Loucy (cell line): ENCODE data around the gene FBXL14.

ENCODE experiments used
- H2AFZ ChIP-seq: fragments of 200-600 bp; sonication (generic); 2 replicates; pipeline ENCODE4 v1.6.0; 2016; ENCODE audit warnings: antibody characterized with exemption, mild to moderate bottlenecking, low read length, moderate library complexity
- H3F3A ChIP-seq: fragments of 200-600 bp; 2 replicates; pipeline ENCODE4 v1.6.0; 2016; ENCODE audit warnings: antibody characterized with exemption, low read depth, mild to moderate bottlenecking
- H3K27me3 ChIP-seq: fragments of 200-600 bp; sonication (generic); 2 replicates; pipeline ENCODE4 v1.6.1; 2014; ENCODE audit warnings: low read length, mild to moderate bottlenecking; ENCODE audit not compliant: insufficient read depth, poor library complexity, severe bottlenecking
- H3K36me3 ChIP-seq: fragments of 200-600 bp; sonication (generic); 2 replicates; pipeline ENCODE4 v1.6.1; 2016; ENCODE audit warnings: low read length; ENCODE audit not compliant: insufficient read depth
- H3K4me1 ChIP-seq: fragments of 200-600 bp; sonication (generic); 2 replicates; pipeline ENCODE4 v1.5.1; 2014; ENCODE audit warnings: low read length, mild to moderate bottlenecking; ENCODE audit not compliant: insufficient read depth, poor library complexity, severe bottlenecking
- H3K4me2 ChIP-seq: fragments of 200-600 bp; sonication (generic); 2 replicates; pipeline ENCODE4 v1.6.0; 2014; ENCODE audit warnings: antibody characterized with exemption, low read length, low read depth, mild to moderate bottlenecking; ENCODE audit not compliant: poor library complexity, severe bottlenecking
- H3K4me3 ChIP-seq: fragments of 200-600 bp; sonication (generic); 2 replicates; pipeline ENCODE4 v1.5.1; 2014; ENCODE audit warnings: low read length, mild to moderate bottlenecking, mixed read lengths; ENCODE audit not compliant: poor library complexity, severe bottlenecking
- H3K79me2 ChIP-seq: fragments of 200-600 bp; sonication (generic); 2 replicates; pipeline ENCODE4 v1.6.1; 2014; ENCODE audit warnings: low read length; ENCODE audit not compliant: insufficient read depth
- H3K9ac ChIP-seq: fragments of 200-600 bp; sonication (generic); 2 replicates; pipeline ENCODE4 v1.6.0; 2014; ENCODE audit warnings: mild to moderate bottlenecking, low read depth, low read length, moderate library complexity; ENCODE audit not compliant: poor library complexity, severe bottlenecking
- H3K9me2 ChIP-seq: fragments of 200-600 bp; sonication (generic); replicated peaks from 2 replicates; pipeline ENCODE4 v1.6.1; 2016; ENCODE audit warnings: low read depth, low read length, mixed read lengths
- H3K9me3 ChIP-seq: fragments of 200-600 bp; sonication (generic); 2 replicates; pipeline ENCODE4 v1.6.1; 2014; ENCODE audit warnings: mild to moderate bottlenecking, antibody characterized with exemption, low read length, low read depth; ENCODE audit not compliant: insufficient read depth
- H4K20me1 ChIP-seq: fragments of 200-600 bp; sonication (generic); 2 replicates; pipeline ENCODE4 v1.6.0; 2014; ENCODE audit warnings: antibody characterized with exemption, low read length, mild to moderate bottlenecking; ENCODE audit not compliant: insufficient read depth, poor library complexity, severe bottlenecking
- CTCF ChIP-seq: fragments of 200-600 bp; sonication (generic); conservative IDR thresholded peaks from 2 replicates; pipeline ENCODE4 v1.5.1; 2014; ENCODE audit warnings: mild to moderate bottlenecking, antibody characterized with exemption, low read length
- EZH2phosphoT487 ChIP-seq: fragments of 200-600 bp; IDR thresholded peaks from 2 replicates; pipeline ENCODE4 v1.6.1; 2018; ENCODE audit warnings: antibody characterized with exemption, mild to moderate bottlenecking, moderate library complexity, borderline replicate concordance

FBXL14 gene

GRCh38 chr12:1551496-1551895, 42.9 kb downstream of the FBXL14 start:
- Histone ChIP-seq H3K9me3 (no peaks in the 10 kb centered on the region), H3K79me2 (no peaks in the 10 kb centered on the region), H4K20me1 (no peaks in the 10 kb centered on the region), H3K36me3 (no peaks in the 10 kb centered on the region), H3F3A (no peaks in the 10 kb centered on the region), H3K9me2 (no peaks in the 10 kb centered on the region), H3K4me2 (no peak overlapping the region), H2AFZ (no peak overlapping the region), H3K27me3 (peaks cover 3% of the 10 kb centered on the region), H3K4me3 (no peak overlapping the region), H3K4me1 (no peaks in the 10 kb centered on the region), H3K9ac (no peak overlapping the region)
- TF ChIP-seq CTCF (no peak), EZH2phosphoT487 (no peak)

- H3K4me2 ChIP-seq = no peak overlapping the region
- no peaks in the 10 kb centered on the region for H3K9me3 ChIP-seq
- no peaks in the 10 kb centered on the region for H3K4me1 ChIP-seq
- no peak overlapping the region for H3K9ac ChIP-seq
- H2AFZ ChIP-seq = no peak overlapping the region
- no peaks in the 10 kb centered on the region for H3K27me3 ChIP-seq
- H3F3A ChIP-seq = no peaks in the 10 kb centered on the region
- H3K79me2 ChIP-seq = no peaks in the 10 kb centered on the region
- no peak for TF ChIP-seq CTCF
- H3K4me3 ChIP-seq = no peak overlapping the region
- no peaks in the 10 kb centered on the region for H3K9me2 ChIP-seq
- no peaks in the 10 kb centered on the region for H4K20me1 ChIP-seq
- H3K36me3 ChIP-seq = no peaks in the 10 kb centered on the region
Observed at GRCh38 chr12:1546931-1547640, 47.3 kb downstream of the FBXL14 start.

- Histone ChIP-seq H4K20me1 (no peaks in the 10 kb centered on the region), H3K27me3 (no peaks in the 10 kb centered on the region), H3K9me3 (no peaks in the 10 kb centered on the region), H3K4me2 (no peak overlapping the region), H3K4me1 (no peaks in the 10 kb centered on the region), H3F3A (no peaks in the 10 kb centered on the region), H3K79me2 (no peaks in the 10 kb centered on the region), H3K4me3 (no peak overlapping the region), H2AFZ (no peak overlapping the region), H3K9ac (no peak overlapping the region), H3K9me2 (no peaks in the 10 kb centered on the region), H3K36me3 (no peaks in the 10 kb centered on the region)
- TF ChIP-seq CTCF (peak; percentile 56), EZH2phosphoT487 (no peak)
Observed at GRCh38 chr12:1544996-1545700, 49.2 kb downstream of the FBXL14 start.
